GM23338 (cell line): ENCODE data around the gene TRIOBP. TPM values are rescaled to one million over a fixed set of nuclear protein-coding genes. Genes with fewer than 3 reads are reported as not detected.

Experiments
- ATAC-seq: fragments of 200-7000 bp; cut with Tn5 transposase; 3 replicates; pipeline ENCODE4 v1.9.1; 2020
- DNase-seq: peaks from one replicate; pipeline ENCODE4 v3.0.0-alpha.2; 2015; ENCODE audit warnings: low spot score
- H2AFZ ChIP-seq: fragments of 200-600 bp; sonication (generic); 2 replicates; pipeline ENCODE4 v1.8.0; 2016; ENCODE audit warnings: antibody characterized with exemption, mild to moderate bottlenecking, moderate library complexity
- H3F3A ChIP-seq: fragments of 200-600 bp; sonication (generic); replicated peaks from 2 replicates; pipeline ENCODE4 v1.8.0; 2017; ENCODE audit warnings: antibody characterized with exemption, mixed run types, low read depth
- H3K27ac ChIP-seq: fragments of 200-600 bp; sonication (generic); 2 replicates; pipeline ENCODE4 v1.6.1; 2016; ENCODE audit warnings: low read depth
- H3K27me3 ChIP-seq: fragments of 200-600 bp; sonication (generic); 2 replicates; pipeline ENCODE4 v1.8.0; 2016; ENCODE audit warnings: mild to moderate bottlenecking, mixed run types, moderate library complexity; ENCODE audit not compliant: insufficient read depth
- H3K36me3 ChIP-seq: fragments of 200-600 bp; sonication (generic); 2 replicates; pipeline ENCODE4 v1.8.0; 2016; ENCODE audit warnings: mild to moderate bottlenecking; ENCODE audit not compliant: insufficient read depth
- H3K4me1 ChIP-seq: fragments of 200-600 bp; sonication (generic); 2 replicates; pipeline ENCODE4 v1.8.0; 2016; ENCODE audit warnings: mild to moderate bottlenecking, moderate library complexity; ENCODE audit not compliant: insufficient read depth
- H3K4me2 ChIP-seq: fragments of 200-600 bp; sonication (generic); 2 replicates; pipeline ENCODE4 v1.7.1; 2017; ENCODE audit warnings: mixed run types
- H3K4me3 ChIP-seq: fragments of 200-600 bp; sonication (generic); 2 replicates; pipeline ENCODE4 v1.6.1; 2016; ENCODE audit warnings: mixed run types
- H3K79me2 ChIP-seq: fragments of 200-600 bp; sonication (generic); replicated peaks from 2 replicates; pipeline ENCODE4 v1.8.0; 2017; ENCODE audit warnings: mild to moderate bottlenecking; ENCODE audit not compliant: insufficient read depth
- H3K9me2 ChIP-seq: fragments of 200-600 bp; sonication (generic); 2 replicates; pipeline ENCODE4 v1.8.0; 2017; ENCODE audit not compliant: insufficient read depth
- H4K20me1 ChIP-seq: fragments of 200-600 bp; sonication (generic); replicated peaks from 2 replicates; pipeline ENCODE4 v1.8.0; 2017; ENCODE audit warnings: mild to moderate bottlenecking; ENCODE audit not compliant: insufficient read depth
- H3K27ac Mint-ChIP-seq: 2 replicates; pipeline ENCODE4 v1.8.0; 2020; ENCODE audit warnings: inconsistent platforms, mild to moderate bottlenecking, moderate library complexity, mixed read lengths
- H3K27me3 Mint-ChIP-seq: 3 replicates; pipeline ENCODE4 v1.8.0; 2022; ENCODE audit warnings: low read depth, mild to moderate bottlenecking, moderate library complexity, mixed read lengths, inconsistent platforms; ENCODE audit not compliant: insufficient read depth, poor library complexity
- H3K36me3 Mint-ChIP-seq: 3 replicates; pipeline ENCODE4 v1.8.0; 2021; ENCODE audit warnings: low read depth, mild to moderate bottlenecking, inconsistent platforms, moderate library complexity, mixed read lengths
- H3K4me1 Mint-ChIP-seq: 3 replicates; pipeline ENCODE4 v1.8.0; 2020; ENCODE audit warnings: mild to moderate bottlenecking, inconsistent platforms, mixed read lengths
- H3K4me3 Mint-ChIP-seq: 3 replicates; pipeline ENCODE4 v1.8.0; 2021; ENCODE audit warnings: moderate library complexity, mild to moderate bottlenecking, inconsistent platforms, mixed read lengths
- H3K9me3 Mint-ChIP-seq: 3 replicates; pipeline ENCODE4 v1.8.0; 2020; ENCODE audit warnings: moderate library complexity, mild to moderate bottlenecking, inconsistent platforms, mixed read lengths
- ETS1 ChIP-seq: IDR thresholded peaks from 2 replicates; pipeline ENCODE4 v1.6.1; 2016; ENCODE audit warnings: antibody characterized with exemption
- JUNB ChIP-seq: IDR thresholded peaks from one replicate; pipeline ENCODE4 v1.6.1; 2016; ENCODE audit warnings: antibody characterized with exemption; ENCODE audit not compliant: unreplicated experiment
- NANOG ChIP-seq: IDR thresholded peaks from 2 replicates; pipeline ENCODE4 v1.6.1; 2016; ENCODE audit warnings: antibody characterized with exemption, borderline replicate concordance
- POLR2AphosphoS5 ChIP-seq: IDR thresholded peaks from 2 replicates; pipeline ENCODE4 v1.6.1; 2016; ENCODE audit warnings: antibody characterized with exemption, low read depth
- REST ChIP-seq: IDR thresholded peaks from one replicate; pipeline ENCODE4 v1.6.1; 2018; ENCODE audit warnings: antibody characterized with exemption; ENCODE audit not compliant: unreplicated experiment
- ZNF114 ChIP-seq: fragments of 250-450 bp; sonication (Bioruptor Pico); IDR thresholded peaks from 2 replicates; pipeline ENCODE4 v1.5.0; 2020; ENCODE audit warnings: mild to moderate bottlenecking, moderate library complexity
- ZNF331 ChIP-seq: fragments of 250-450 bp; sonication (Bioruptor Pico); IDR thresholded peaks from 2 replicates; pipeline ENCODE4 v1.5.0; 2020; ENCODE audit warnings: low read depth, mild to moderate bottlenecking, moderate library complexity
- polyA plus RNA-seq: library from polyadenylated mRNA; unstranded; fragments of >200 nt; fragmentation: Nextera tagmentation; extraction: Ambion mirVana; gene quantifications from 2 replicates; pipeline ENCODE4 v1.2.1, GENCODE V29; 2016
- total RNA-seq: library from RNA; depleted of rRNA; stranded (reverse); fragments of >200 nt; shearing (Covaris generic); gene quantifications from 2 replicates; pipeline ENCODE4 v1.2.3, GENCODE V29; 2014
- TF ChIP-seq, protein P1 (sequence below): fragments of 250-450 bp; sonication (Bioruptor Pico); IDR thresholded peaks from 2 replicates; pipeline ENCODE4 v1.5.0; 2020; ENCODE audit warnings: mild to moderate bottlenecking, moderate library complexity

The TRIOBP gene
- total and polyA plus RNA-seq, 2 experiments from 2014 or later: 21.4 to 48.4 TPM

DNA sequence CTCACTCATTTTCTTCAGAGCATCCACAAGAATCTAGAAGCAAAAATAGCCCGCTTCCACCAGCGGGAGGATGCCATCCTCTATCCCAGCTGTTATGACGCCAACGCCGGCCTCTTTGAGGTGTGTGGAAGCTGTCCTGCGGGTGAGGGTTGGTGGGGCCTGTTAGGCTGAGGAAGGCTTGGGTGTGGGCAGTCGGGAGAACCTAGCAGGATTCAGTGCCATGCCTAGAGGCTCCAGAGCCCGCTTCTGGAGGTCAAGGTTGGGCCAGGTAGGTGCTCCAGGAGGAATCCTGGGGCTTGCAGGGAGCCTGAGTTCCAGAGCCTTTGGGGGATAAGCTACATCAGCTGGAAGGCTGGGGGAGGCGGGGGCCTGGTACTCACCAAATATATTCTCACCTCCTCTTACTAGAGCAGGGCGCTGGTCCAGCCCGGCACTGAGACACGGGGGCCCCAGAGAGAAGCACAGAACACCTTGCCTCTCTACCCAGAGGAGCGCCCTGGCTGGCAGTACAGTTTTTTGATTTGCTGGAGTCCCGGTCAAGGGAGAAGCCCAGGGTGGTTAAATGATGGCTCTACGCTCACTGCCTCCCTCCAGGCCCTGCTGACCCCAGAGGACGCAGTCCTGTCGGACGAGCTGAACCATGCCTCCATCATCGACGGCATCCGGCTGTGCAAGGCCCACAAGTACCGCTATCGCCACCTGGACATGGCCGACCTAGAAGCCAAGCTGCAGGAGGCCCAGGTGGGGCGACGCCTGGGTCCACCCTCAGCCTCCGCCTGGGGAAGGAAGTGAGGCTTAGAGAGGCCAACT, 116.2 kb downstream of the TRIOBP start:
- TF ChIP-seq, protein P1, sequence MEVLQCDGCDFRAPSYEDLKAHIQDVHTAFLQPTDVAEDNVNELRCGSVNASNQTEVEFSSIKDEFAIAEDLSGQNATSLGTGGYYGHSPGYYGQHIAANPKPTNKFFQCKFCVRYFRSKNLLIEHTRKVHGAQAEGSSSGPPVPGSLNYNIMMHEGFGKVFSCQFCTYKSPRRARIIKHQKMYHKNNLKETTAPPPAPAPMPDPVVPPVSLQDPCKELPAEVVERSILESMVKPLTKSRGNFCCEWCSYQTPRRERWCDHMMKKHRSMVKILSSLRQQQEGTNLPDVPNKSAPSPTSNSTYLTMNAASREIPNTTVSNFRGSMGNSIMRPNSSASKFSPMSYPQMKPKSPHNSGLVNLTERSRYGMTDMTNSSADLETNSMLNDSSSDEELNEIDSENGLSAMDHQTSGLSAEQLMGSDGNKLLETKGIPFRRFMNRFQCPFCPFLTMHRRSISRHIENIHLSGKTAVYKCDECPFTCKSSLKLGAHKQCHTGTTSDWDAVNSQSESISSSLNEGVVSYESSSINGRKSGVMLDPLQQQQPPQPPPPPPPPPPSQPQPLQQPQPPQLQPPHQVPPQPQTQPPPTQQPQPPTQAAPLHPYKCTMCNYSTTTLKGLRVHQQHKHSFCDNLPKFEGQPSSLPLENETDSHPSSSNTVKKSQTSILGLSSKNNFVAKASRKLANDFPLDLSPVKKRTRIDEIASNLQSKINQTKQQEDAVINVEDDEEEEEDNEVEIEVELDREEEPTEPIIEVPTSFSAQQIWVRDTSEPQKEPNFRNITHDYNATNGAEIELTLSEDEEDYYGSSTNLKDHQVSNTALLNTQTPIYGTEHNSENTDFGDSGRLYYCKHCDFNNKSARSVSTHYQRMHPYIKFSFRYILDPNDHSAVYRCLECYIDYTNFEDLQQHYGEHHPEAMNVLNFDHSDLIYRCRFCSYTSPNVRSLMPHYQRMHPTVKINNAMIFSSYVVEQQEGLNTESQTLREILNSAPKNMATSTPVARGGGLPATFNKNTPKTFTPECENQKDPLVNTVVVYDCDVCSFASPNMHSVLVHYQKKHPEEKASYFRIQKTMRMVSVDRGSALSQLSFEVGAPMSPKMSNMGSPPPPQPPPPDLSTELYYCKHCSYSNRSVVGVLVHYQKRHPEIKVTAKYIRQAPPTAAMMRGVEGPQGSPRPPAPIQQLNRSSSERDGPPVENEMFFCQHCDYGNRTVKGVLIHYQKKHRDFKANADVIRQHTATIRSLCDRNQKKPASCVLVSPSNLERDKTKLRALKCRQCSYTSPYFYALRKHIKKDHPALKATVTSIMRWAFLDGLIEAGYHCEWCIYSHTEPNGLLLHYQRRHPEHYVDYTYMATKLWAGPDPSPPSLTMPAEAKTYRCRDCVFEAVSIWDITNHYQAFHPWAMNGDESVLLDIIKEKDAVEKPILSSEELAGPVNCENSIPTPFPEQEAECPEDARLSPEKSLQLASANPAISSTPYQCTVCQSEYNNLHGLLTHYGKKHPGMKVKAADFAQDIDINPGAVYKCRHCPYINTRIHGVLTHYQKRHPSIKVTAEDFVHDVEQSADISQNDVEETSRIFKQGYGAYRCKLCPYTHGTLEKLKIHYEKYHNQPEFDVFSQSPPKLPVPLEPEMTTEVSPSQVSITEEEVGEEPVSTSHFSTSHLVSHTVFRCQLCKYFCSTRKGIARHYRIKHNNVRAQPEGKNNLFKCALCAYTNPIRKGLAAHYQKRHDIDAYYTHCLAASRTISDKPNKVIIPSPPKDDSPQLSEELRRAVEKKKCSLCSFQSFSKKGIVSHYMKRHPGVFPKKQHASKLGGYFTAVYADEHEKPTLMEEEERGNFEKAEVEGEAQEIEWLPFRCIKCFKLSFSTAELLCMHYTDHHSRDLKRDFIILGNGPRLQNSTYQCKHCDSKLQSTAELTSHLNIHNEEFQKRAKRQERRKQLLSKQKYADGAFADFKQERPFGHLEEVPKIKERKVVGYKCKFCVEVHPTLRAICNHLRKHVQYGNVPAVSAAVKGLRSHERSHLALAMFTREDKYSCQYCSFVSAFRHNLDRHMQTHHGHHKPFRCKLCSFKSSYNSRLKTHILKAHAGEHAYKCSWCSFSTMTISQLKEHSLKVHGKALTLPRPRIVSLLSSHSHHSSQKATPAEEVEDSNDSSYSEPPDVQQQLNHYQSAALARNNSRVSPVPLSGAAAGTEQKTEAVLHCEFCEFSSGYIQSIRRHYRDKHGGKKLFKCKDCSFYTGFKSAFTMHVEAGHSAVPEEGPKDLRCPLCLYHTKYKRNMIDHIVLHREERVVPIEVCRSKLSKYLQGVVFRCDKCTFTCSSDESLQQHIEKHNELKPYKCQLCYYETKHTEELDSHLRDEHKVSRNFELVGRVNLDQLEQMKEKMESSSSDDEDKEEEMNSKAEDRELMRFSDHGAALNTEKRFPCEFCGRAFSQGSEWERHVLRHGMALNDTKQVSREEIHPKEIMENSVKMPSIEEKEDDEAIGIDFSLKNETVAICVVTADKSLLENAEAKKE (CRISPR knock-in tag): no peak
- TF ChIP-seq ETS1 (no peak), POLR2AphosphoS5 (no peak), ZNF331 (no peak), ZNF114 (no peak), NANOG (no peak), JUNB (no peak), REST (no peak)
- Histone ChIP-seq H3K4me2 (no peak overlapping the region), H3K79me2 (no peaks in the 10 kb centered on the region), H3K27ac (no peak overlapping the region), H3F3A (0 out of 2 replicates have a peak, but pooled peaks cover 4% of the 10 kb centered on the region), H3K4me3 (no peak overlapping the region), H3K36me3 (peaks cover 4% of the 10 kb centered on the region; the same call in 1 of the 2 replicates), H2AFZ (no peak overlapping the region), H3K9me2 (no peaks in the 10 kb centered on the region), H3K27me3 (peaks cover 15% of the 10 kb centered on the region), H4K20me1 (peaks cover 5% of the 10 kb centered on the region), H3K4me1 (0 out of 2 replicates have a peak, but pooled peaks cover 5% of the 10 kb centered on the region)
- Mint-ChIP-seq H3K36me3 (peaks cover 20% of the 10 kb centered on the region), H3K4me1 (peaks cover 6% of the 10 kb centered on the region), H3K27ac (no peak overlapping the region), H3K9me3 (no peaks in the 10 kb centered on the region), H3K27me3 (peaks cover 16% of the 10 kb centered on the region), H3K4me3 (no peak overlapping the region)
- ATAC-seq (no peak), DNase-seq (no peak)
